Endothelial cell of umbilical vein (primary cell): ENCODE data around the gene BCL6B. TPM values are rescaled to one million over a fixed set of nuclear protein-coding genes. Genes with fewer than 3 reads are reported as not detected.
A peak's percentile ranks its signal among the peaks of the same experiment; 100 is the strongest.

ENCODE experiments used
- BruUV-seq: library from RNA; stranded (reverse); fragments of 400-500 nt; replicated peaks from 2 replicates; lab custom pipeline; 2021; lab: Mats Ljungman, UMichigan
- CTCF ChIA-PET: fragments of 300-600, 350-600 bp; sonication (Branson Sonifier 250); formaldehyde crosslinking; loops from one replicate; lab custom pipeline; 2021; ENCODE audit warnings: antibody characterized with exemption, inconsistent platforms; lab: Charles Lee
- POLR2A ChIA-PET: fragments of 300-600, 350-600 bp; sonication (Branson Sonifier 250); formaldehyde crosslinking; loops from one replicate; lab custom pipeline; 2021; ENCODE audit warnings: antibody characterized with exemption, inconsistent platforms; lab: Charles Lee
- DNase-seq: peaks from one replicate; pipeline ENCODE4 v3.0.0-alpha.2; 2011; ENCODE audit warnings: low read depth, low spot score
- FAIRE-seq: peaks from 2 replicates; lab custom pipeline; 2011; peaks lifted over from hg19 to GRCh38; lab: Jason Lieb, UNC
- H2AFZ ChIP-seq: 2 replicates; pipeline ENCODE4 v1.6.0; 2012; ENCODE audit warnings: low read depth, low read length, control low read depth, inconsistent platforms
- H3K27ac ChIP-seq: 2 replicates; pipeline ENCODE4 v1.5.1; 2011; ENCODE audit warnings: low read depth, mild to moderate bottlenecking, control low read depth, low read length, moderate library complexity; ENCODE audit not compliant: insufficient read depth
- H3K27me3 ChIP-seq, 2 experiments: 2 replicates each; pipeline versions ENCODE4 v1.6.0 to v1.6.1; 2011; ENCODE audit warnings: low read length in 2 of 2, mixed read lengths in 1 of 2; ENCODE audit not compliant: control insufficient read depth in 2 of 2, insufficient read depth in 2 of 2
- H3K36me3 ChIP-seq, 2 experiments: 2 replicates in 1 of 2; 3 replicates in 1 of 2; pipeline ENCODE4 v1.5.1; 2011; ENCODE audit warnings: low read length in 2 of 2, mild to moderate bottlenecking in 1 of 2, moderate library complexity in 1 of 2; ENCODE audit not compliant: control insufficient read depth in 2 of 2, insufficient read depth in 2 of 2; ENCODE audit errors: extremely low read depth in 1 of 2
- H3K4me1 ChIP-seq: 3 replicates; pipeline ENCODE4 v1.5.1; 2011; ENCODE audit warnings: mild to moderate bottlenecking, low read length; ENCODE audit not compliant: control insufficient read depth, insufficient read depth; ENCODE audit errors: extremely low read depth
- H3K4me2 ChIP-seq: 2 replicates; pipeline ENCODE4 v1.6.1; 2011; ENCODE audit warnings: low read length, control low read depth, mixed read lengths; ENCODE audit not compliant: insufficient read depth
- H3K4me3 ChIP-seq, 3 experiments: fragments of 200-600 bp in 1 of 3; sonication (generic), shearing (Covaris generic) in 1 of 3; replicated peaks in 1 of 3; 2 replicates each; pipeline ENCODE4 v1.5.1; 2011 to 2016; ENCODE audit warnings: control low read depth in 3 of 3, low read length in 3 of 3, mild to moderate bottlenecking in 2 of 3, inconsistent platforms in 1 of 3, low read depth in 1 of 3, moderate library complexity in 1 of 3; ENCODE audit not compliant: insufficient read depth in 1 of 3
- H3K79me2 ChIP-seq: 2 replicates; pipeline ENCODE4 v1.6.0; 2012; ENCODE audit warnings: low read length, inconsistent platforms; ENCODE audit not compliant: control insufficient read depth, insufficient read depth
- H3K9ac ChIP-seq: replicated peaks from 2 replicates; pipeline ENCODE3; 2011; ENCODE audit warnings: low read length, control low read depth; ENCODE audit not compliant: insufficient read depth; ENCODE audit errors: extremely low read depth
- H3K9me1 ChIP-seq: replicated peaks from 3 replicates; pipeline ENCODE4 v1.6.0; 2011; ENCODE audit warnings: mild to moderate bottlenecking, low read length; ENCODE audit not compliant: control insufficient read depth, insufficient read depth; ENCODE audit errors: extremely low read depth
- H3K9me3 ChIP-seq: replicated peaks from 2 replicates; pipeline ENCODE4 v1.5.1; 2012; ENCODE audit warnings: low read length, inconsistent platforms; ENCODE audit not compliant: control insufficient read depth, insufficient read depth
- H4K20me1 ChIP-seq: replicated peaks from 2 replicates; pipeline ENCODE3; 2011; ENCODE audit warnings: mild to moderate bottlenecking, low read length; ENCODE audit not compliant: control insufficient read depth, insufficient read depth; ENCODE audit errors: extremely low read depth
- CTCF ChIP-seq, 2 donors: IDR thresholded peaks; 1 replicate in 1 of 2; 2 replicates in 1 of 2; pipeline ENCODE4 v1.5.1; 2011; ENCODE audit warnings: low read length in 2 of 2, mild to moderate bottlenecking in 2 of 2, moderate library complexity in 2 of 2, control low read depth in 1 of 2, inconsistent platforms in 1 of 2, low read depth in 1 of 2; ENCODE audit not compliant: insufficient read depth in 1 of 2; ENCODE audit errors: extremely low read depth in 1 of 2
- EZH2 ChIP-seq: IDR thresholded peaks from 2 replicates; pipeline ENCODE4 v1.6.1; 2012; ENCODE audit warnings: borderline replicate concordance, low read depth, mild to moderate bottlenecking, moderate library complexity, low read length, inconsistent platforms; ENCODE audit not compliant: severe bottlenecking
- FOS ChIP-seq: IDR thresholded peaks from 2 replicates; pipeline ENCODE4 v1.6.1; 2011; ENCODE audit warnings: mild to moderate bottlenecking, low read length, moderate library complexity, borderline replicate concordance; ENCODE audit not compliant: insufficient read depth
- GATA2 ChIP-seq: IDR thresholded peaks from 2 replicates; pipeline ENCODE4 v1.7.0; 2011; ENCODE audit warnings: low read depth, mild to moderate bottlenecking, moderate library complexity, mixed read lengths, low read length; ENCODE audit not compliant: insufficient read length, insufficient read depth
- JUN ChIP-seq: IDR thresholded peaks from 2 replicates; pipeline ENCODE4 v1.6.1; 2011; ENCODE audit warnings: borderline replicate concordance, low read depth; ENCODE audit not compliant: insufficient read length, insufficient read depth
- MAX ChIP-seq: IDR thresholded peaks from 2 replicates; pipeline ENCODE4 v1.6.1; 2011; ENCODE audit not compliant: insufficient read depth, insufficient read length
- MYC ChIP-seq: IDR thresholded peaks from one replicate; pipeline ENCODE4 v1.6.1; 2011; ENCODE audit warnings: mild to moderate bottlenecking, low read depth, low read length
- POLR2A ChIP-seq: IDR thresholded peaks from 2 replicates; pipeline ENCODE4 v1.6.1; 2012; ENCODE audit warnings: low read depth, mild to moderate bottlenecking, control low read depth, low read length
- POLR2AphosphoS5 ChIP-seq: IDR thresholded peaks from 2 replicates; pipeline ENCODE4 v1.6.1; 2012; ENCODE audit warnings: low read depth, mild to moderate bottlenecking, control low read depth, low read length, moderate library complexity; ENCODE audit not compliant: insufficient read depth
- dilution Hi-C: fragments of 300-500 bp; cut with MboI; formaldehyde crosslinking; loops from one replicate; pipeline ENCODE4 v1.15.0; 2019; ENCODE audit warnings: low sequenced_read_pairs; ENCODE audit not compliant: extremely low pct_ligation_motif_present
- intact Hi-C: fragments of 100-400 bp; cut with micrococcal nuclease; formaldehyde crosslinking; loops from one replicate; pipeline ENCODE4 v1.10.0; 2022
- polyA plus RNA-seq, 4 experiments: library from polyadenylated mRNA; depleted of rRNA in 3 of 4; stranded (reverse) in 3 of 4; unstranded in 1 of 4; fragments of >200 nt; gene quantifications; 2 replicates each; pipeline versions ENCODE4 v1.2.1 to v1.2.3, GENCODE V29; 2011 to 2012; ENCODE audit warnings: missing spikeins in 1 of 4
- total RNA-seq: library from RNA; stranded (reverse); gene quantifications from 2 replicates; pipeline ENCODE4 v1.2.3, GENCODE V29; 2021

Gene BCL6B
- total and polyA plus RNA-seq, 2 donors (not counting 3 experiments of a cell fraction or from before 2014, with no cell fraction given): 93.5 to 160 TPM

GRCh38 chr17:7016418-7016817 is 6.4 kb upstream of the BCL6B start:
- FAIRE-seq (no peak), DNase-seq (no peak)
- Histone ChIP-seq H3K4me1 (peaks cover 50% of the 10 kb centered on the region), H3K27me3 (no peaks in the 10 kb centered on the region), H4K20me1 (no peaks in the 10 kb centered on the region), H3K9me3 (no peaks in the 10 kb centered on the region), H2AFZ (no peak overlapping the region), H3K9ac (no peak overlapping the region), H3K27ac (peak overlapping the region; percentile 94), H3K79me2 (peaks cover 29% of the 10 kb centered on the region), H3K4me3 (no peak overlapping the region), H3K9me1 (no peaks in the 10 kb centered on the region), H3K36me3 (peaks cover 0 to 3% of the 10 kb centered on the region in 2 experiments), H3K4me2 (no peak overlapping the region)
- CTCF ChIA-PET: interaction anchor here (1.2 kb wide), 2 partner anchors 102 to 105 kb away, joined by 5 to 6 read pairs; no protein-coding TSS in a partner anchor
- TF ChIP-seq CTCF (IDR thresholded peaks at IDR 0.05; ENCODE audit: extremely low read depth in 1 of 2, insufficient read depth in 1 of 2, low read depth in 1 of 2, low read length in 2 of 2) (no peak), JUN (no peak), POLR2A (no peak), MYC (no peak), MAX (no peak), EZH2 (no peak), POLR2AphosphoS5 (no peak), GATA2 (no peak), FOS (no peak)
- dilution Hi-C loops (no loop called here), intact Hi-C loops (no loop called here)
- no TSS peak for BruUV-seq
- POLR2A ChIA-PET: no interaction called here
